Measurements from ENCODE around the gene IRF5.
"Not testable (repeated sequence)": the region's sequence is repeated elsewhere in the genome, so short reads cannot be mapped to it uniquely, and the experiment has no call there.

The IRF5 gene

GRCh38 chr7:128906001-128906765 is 31.5 kb upstream of the IRF5 start:
- Histone ChIP-seq H3K4me3 (no peak overlapping the region), H3K4me1 (peaks cover 22% of the 10 kb centered on the region), H3K4me2 (no peak overlapping the region), H3K27ac (no peak overlapping the region), H3K9me3 (no peaks in the 10 kb centered on the region), H3K27me3 (peaks cover 23% of the 10 kb centered on the region), H3K9ac (no peak overlapping the region), H4K20me1 (no peaks in the 10 kb centered on the region), H3K36me3 (no peaks in the 10 kb centered on the region)
- no peak for TF ChIP-seq Cebpa-rat (IDR thresholded peaks at IDR 0.05)

- no peak for TF ChIP-seq Cebpa-rat (IDR thresholded peaks at IDR 0.05)
- H4K20me1 ChIP-seq: no peaks in the 10 kb centered on the region
- H3K27ac ChIP-seq: no peak overlapping the region
- H3K27me3 ChIP-seq: peaks cover 31% of the 10 kb centered on the region
- no peak overlapping the region for H3K9ac ChIP-seq
- no peaks in the 10 kb centered on the region for H3K9me3 ChIP-seq
- H3K4me1 ChIP-seq: peaks cover 30% of the 10 kb centered on the region
- no peaks in the 10 kb centered on the region for H3K36me3 ChIP-seq
- H3K4me2 ChIP-seq: no peak overlapping the region
- H3K4me3 ChIP-seq: no peak overlapping the region
These were observed 30.8 kb upstream of the IRF5 start for GRCh38 chr7:128906766-128907559.

- H3K27ac ChIP-seq: no peak overlapping the region
These were observed 28.7 kb upstream of the IRF5 start for GRCh38 chr7:128908750-128909624.

GRCh38 chr7:128909625-128910568 is 27.8 kb upstream of the IRF5 start:
- no peak for TF ChIP-seq Cebpa-rat (IDR thresholded peaks at IDR 0.05)
- Histone ChIP-seq H3K4me1 (peaks cover 38% of the 10 kb centered on the region), H3K36me3 (no peaks in the 10 kb centered on the region), H3K4me2 (peak overlapping the region; percentile 77), H4K20me1 (no peaks in the 10 kb centered on the region), H3K9ac (no peak overlapping the region), H3K9me3 (no peaks in the 10 kb centered on the region), H3K4me3 (no peak overlapping the region), H3K27me3 (peaks cover 56% of the 10 kb centered on the region), H3K27ac (no peak overlapping the region)

More at GRCh38 chr7:128908750-128909624, 28.7 kb upstream of the IRF5 start:
- no peak overlapping the region for H3K4me3 ChIP-seq
- no peak for TF ChIP-seq Cebpa-rat (IDR thresholded peaks at IDR 0.05)
- H3K27me3 ChIP-seq: peaks cover 47% of the 10 kb centered on the region
- H3K9ac ChIP-seq: no peak overlapping the region
- no peaks in the 10 kb centered on the region for H3K9me3 ChIP-seq
- no peaks in the 10 kb centered on the region for H4K20me1 ChIP-seq
- peak overlapping the region; percentile 77 for H3K4me2 ChIP-seq
- H3K4me1 ChIP-seq: peaks cover 32% of the 10 kb centered on the region
- H3K36me3 ChIP-seq: no peaks in the 10 kb centered on the region

- Histone ChIP-seq H3K36me3 (no peaks in the 10 kb centered on the region), H3K27me3 (peaks cover 63% of the 10 kb centered on the region), H4K20me1 (no peaks in the 10 kb centered on the region), H3K4me2 (peak within 1 kb of the TSS; percentile 77), H3K9ac (no peak within 1 kb of the TSS), H3K27ac (no peak within 1 kb of the TSS), H3K4me3 (no peak within 1 kb of the TSS), H3K4me1 (peaks cover 38% of the 10 kb centered on the region), H3K9me3 (no peaks in the 10 kb centered on the region)
- no peak for TF ChIP-seq Cebpa-rat (IDR thresholded peaks at IDR 0.05)
These were observed 27.2 kb upstream of the IRF5 start, which contains the start of gene KCP for GRCh38 chr7:128910569-128910945. Gene KCP, minus strand, starts transcription at chr7:128910709. Its CDS starts 33 bp downstream, at chr7:128910676.

- H3K4me3 ChIP-seq: no peak overlapping the region
- H3K9ac ChIP-seq: no peak overlapping the region
- no peaks in the 10 kb centered on the region for H3K36me3 ChIP-seq
- no peaks in the 10 kb centered on the region for H3K9me3 ChIP-seq
- no peak overlapping the region for H3K27ac ChIP-seq
- no peak for TF ChIP-seq Cebpa-rat (IDR thresholded peaks at IDR 0.05)
- H4K20me1 ChIP-seq: no peaks in the 10 kb centered on the region
- H3K4me1 ChIP-seq: peaks cover 38% of the 10 kb centered on the region
- peak overlapping the region; percentile 55 for H3K4me2 ChIP-seq
- peaks cover 73% of the 10 kb centered on the region for H3K27me3 ChIP-seq
These were observed 26.2 kb upstream of the IRF5 start for GRCh38 chr7:128911423-128912031.

GRCh38 chr7:128912281-128912680 is 25.4 kb upstream of the IRF5 start:
- Histone ChIP-seq H3K4me2 (no peak overlapping the region), H3K9ac (no peak overlapping the region), H3K4me3 (no peak overlapping the region), H3K9me3 (no peaks in the 10 kb centered on the region), H4K20me1 (no peaks in the 10 kb centered on the region), H3K27ac (no peak overlapping the region), H3K27me3 (peaks cover 80% of the 10 kb centered on the region), H3K4me1 (peaks cover 38% of the 10 kb centered on the region), H3K36me3 (no peaks in the 10 kb centered on the region)
- no peak for TF ChIP-seq Cebpa-rat (IDR thresholded peaks at IDR 0.05)

- not testable (repeated sequence) for H3K36me3 ChIP-seq, H4K20me1 ChIP-seq
These were observed 24.8 kb upstream of the IRF5 start for GRCh38 chr7:128912709-128913495.

More at GRCh38 chr7:128912709-128913495, 24.8 kb upstream of the IRF5 start:
- Histone ChIP-seq H3K27me3 (peaks cover 82% of the 10 kb centered on the region), H3K4me1 (peaks cover 38% of the 10 kb centered on the region)
- not testable (repeated sequence) for H3K4me2 ChIP-seq, H3K4me3 ChIP-seq, H3K9me3 ChIP-seq, H3K27ac ChIP-seq, H3K9ac ChIP-seq
